ENCODE results near the gene SPANXN5.
"Not testable (repeated sequence)": the region's sequence is repeated elsewhere in the genome, so short reads cannot be mapped to it uniquely, and the experiment has no call there.

The SPANXN5 gene

GRCh38 chrX:52797327-52797726 is at the start of gene SPANXN5:
Gene SPANXN5 (minus strand): TSS chrX:52797427. CDS start chrX:52797348, 79 bp downstream.
- DNase-seq (ENCODE audit: low spot score) = not testable (repeated sequence)

- DNase-seq (ENCODE audit: low spot score) = not testable (repeated sequence)
These were observed 46.4 kb upstream of the SPANXN5 start for GRCh38 chrX:52843619-52844018.

DNA sequence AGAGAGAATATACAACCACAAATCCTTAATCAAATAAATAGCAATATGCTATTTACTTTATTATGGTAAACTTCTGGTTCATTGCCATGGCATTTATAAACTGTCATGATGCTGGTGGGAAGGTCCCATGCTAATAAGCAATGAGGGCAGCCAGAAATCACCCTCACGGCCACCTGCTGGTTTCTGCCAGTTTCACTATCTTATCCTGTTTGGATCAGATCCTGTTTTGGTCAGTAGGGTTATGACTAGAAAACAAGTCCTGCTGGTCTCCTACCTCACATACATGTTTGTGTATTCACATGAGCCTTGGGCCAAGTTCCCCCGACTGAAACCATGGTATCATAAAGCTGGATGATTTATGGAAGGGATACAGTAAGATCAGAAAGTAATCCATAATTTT is 41.9 kb upstream of the SPANXN5 start:
- no peak for DNase-seq (ENCODE audit: low spot score)

DNA sequence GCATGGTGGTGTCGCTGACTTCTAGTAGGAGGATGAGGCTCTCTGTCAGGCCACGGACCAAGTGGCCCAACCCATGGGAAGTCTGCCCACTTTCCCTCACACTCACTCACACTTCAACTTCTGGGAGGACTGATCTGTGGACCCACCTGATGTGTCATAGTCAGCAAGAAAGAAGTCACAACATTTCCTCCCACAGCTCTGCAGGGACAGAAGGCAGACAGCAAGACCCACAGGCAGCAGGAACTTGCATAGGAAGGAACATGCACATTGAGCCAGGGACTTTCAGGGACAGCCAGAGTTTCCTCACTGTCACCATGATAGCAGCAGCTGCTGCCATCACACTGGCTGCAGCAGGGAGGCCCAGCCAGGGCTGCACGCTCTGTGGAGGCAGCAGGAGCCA is 33.3 kb upstream of the SPANXN5 start:
- no peak for DNase-seq (ENCODE audit: low spot score)

DNA sequence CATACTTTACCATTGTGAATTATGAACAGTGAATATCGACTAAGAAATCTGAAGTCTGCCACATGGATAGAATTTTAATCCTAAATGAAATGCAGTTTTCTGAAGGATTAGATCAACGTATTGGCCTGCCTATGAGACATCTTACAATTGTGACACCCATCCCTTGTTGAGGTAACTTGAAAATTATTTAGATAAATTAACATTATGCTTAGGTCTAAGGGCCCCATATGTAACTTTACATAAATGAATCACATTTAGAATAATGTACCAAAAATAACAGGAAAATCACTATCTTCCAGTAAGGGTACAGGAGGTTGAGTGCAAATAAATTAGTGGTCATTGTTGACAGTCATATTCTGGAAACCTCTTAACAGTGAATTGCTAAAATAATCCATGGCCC is 27.4 kb upstream of the SPANXN5 start:
- DNase-seq (ENCODE audit: low spot score) = no peak

GRCh38 chrX:52821079-52821760 is 24.0 kb upstream of the SPANXN5 start:
- no peak for DNase-seq (ENCODE audit: low spot score)

GRCh38 chrX:52819788-52820187 is 22.6 kb upstream of the SPANXN5 start:
- no peak for DNase-seq (ENCODE audit: low spot score)

DNA sequence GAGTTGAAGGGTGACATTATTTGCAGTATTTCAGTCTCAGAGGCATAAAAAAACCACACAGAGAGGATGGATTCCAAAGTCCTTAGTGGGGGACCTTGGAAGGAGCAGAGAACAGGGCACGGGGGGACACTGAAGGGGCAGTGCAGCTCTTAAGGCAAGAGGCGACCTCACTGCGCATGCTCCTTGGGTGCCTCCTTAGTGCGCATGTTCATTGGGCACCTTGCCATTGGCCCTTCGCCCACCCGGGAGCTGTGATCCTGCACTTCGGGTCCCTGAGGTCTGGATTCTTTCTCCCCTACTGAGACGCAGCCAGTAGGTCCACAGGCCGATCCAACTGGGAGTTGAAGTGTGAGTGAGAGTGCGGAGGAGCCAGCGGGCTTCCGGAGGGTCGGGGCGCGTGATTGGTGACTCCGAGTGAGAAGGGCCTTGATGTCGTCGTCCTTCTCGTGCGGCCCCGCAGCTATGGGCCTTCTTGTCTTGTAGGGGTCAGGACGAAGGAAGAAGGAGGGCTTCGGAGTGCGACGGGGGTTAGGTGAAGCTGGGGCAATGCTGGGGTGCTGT is 13.9 kb upstream of the SPANXN5 start, which contains the start of gene XAGE5:
Gene XAGE5, plus strand, starts transcription at position 223 of the 561 bp plus-strand sequence. CDS start 1,280 bp downstream, outside the sequence.
- DNase-seq (ENCODE audit: low spot score) = no peak

GRCh38 chrX:52804876-52805275 is 7.6 kb upstream of the SPANXN5 start:
- not testable (repeated sequence) for DNase-seq (ENCODE audit: low spot score)

DNA sequence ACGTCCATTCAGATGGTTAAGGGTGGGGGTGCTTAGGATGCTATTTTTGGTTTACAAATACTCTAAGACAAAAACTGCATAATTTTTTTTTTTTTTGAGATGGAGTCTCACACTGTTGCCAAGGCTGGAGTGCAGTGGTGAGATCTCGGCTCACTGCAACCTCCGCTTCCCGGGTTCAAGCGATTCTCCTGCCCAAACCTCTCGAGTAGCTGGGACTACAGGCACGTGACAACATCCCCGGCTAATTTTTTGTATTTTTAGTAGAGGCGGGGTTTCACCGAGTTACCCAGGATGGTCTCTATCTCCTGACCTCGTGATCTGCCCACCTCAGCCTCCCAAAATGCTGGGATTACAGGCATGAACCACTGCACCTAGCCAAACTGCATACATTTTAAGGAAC is 23.7 kb downstream of the SPANXN5 start:
- not testable (repeated sequence) for DNase-seq (ENCODE audit: low spot score)

- DNase-seq (ENCODE audit: low spot score) = not testable (repeated sequence)
These were observed 31.2 kb downstream of the SPANXN5 start for GRCh38 chrX:52765983-52766382.

- not testable (repeated sequence) for DNase-seq (ENCODE audit: low spot score)
These were observed 46.3 kb downstream of the SPANXN5 start, which contains the start of gene SSX2B for GRCh38 chrX:52750952-52751351. Gene SSX2B (plus strand): TSS chrX:52751252. CDS start chrX:52752681, 1,429 bp downstream.

Data from cerebellar cortex (tissue), 1 donor.